Inflammatory macrophage (primary cell): ENCODE results near the gene RNF166.

Experiments
- DNase-seq, 2 donors: peaks; one replicate each; pipeline ENCODE4 v3.0.0-alpha.2; 2020 to 2022

The RNF166 gene

DNA sequence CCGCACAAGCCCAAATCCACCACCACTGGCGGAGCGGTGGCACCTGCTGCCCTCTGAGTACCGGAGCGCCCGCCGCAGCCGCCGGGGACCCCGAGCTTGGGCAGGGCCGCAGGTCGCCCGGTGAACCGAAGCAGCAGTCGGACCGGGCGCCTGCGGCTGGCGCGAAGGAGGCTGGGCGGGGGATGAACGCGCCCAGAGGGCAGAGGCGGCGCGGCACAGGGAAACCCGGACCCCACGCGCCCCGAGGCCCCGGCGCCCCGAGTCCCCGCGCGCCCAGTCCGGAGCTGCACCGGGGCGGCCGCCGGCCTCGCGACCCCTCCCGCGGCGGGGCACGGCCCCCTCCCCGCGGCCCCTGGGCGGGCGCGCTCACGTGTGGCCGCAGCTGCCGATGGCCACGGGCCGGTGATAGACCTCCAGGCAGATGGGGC is 393 bp downstream of the RNF166 start:
- DNase-seq: peak in 1 of 2 donors; percentile 20

DNA sequence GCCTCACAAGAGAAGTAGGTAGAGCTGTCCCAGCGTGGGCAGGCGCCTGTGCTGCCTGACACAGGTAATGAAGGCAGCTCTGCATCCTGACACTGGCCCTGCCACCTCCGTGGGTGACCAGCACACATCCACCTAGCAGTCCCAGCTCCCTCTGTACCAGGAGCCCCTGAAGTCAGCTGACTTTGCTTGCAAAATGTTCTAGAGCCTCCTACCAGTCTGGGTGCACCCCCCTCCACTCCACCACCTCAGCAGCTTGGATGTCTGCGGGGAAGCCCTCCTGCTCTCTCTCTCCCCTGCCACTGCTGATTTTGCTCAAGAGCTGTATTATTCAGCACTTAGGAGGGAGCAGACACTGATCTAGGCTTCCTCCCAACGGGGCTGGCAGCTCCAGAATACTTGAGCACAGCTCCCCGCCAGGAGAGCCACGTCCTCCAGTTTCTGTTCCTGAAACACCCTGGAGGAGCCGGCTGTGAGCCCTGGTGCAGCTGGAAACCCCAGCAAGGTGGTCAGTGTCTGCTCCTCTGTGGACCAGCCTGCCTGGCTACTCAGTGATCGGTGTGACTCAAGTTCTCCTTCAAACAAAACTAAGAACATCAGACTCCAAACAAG is 1.0 kb downstream of the RNF166 start:
- DNase-seq: peak; percentile 68 to 72

DNA sequence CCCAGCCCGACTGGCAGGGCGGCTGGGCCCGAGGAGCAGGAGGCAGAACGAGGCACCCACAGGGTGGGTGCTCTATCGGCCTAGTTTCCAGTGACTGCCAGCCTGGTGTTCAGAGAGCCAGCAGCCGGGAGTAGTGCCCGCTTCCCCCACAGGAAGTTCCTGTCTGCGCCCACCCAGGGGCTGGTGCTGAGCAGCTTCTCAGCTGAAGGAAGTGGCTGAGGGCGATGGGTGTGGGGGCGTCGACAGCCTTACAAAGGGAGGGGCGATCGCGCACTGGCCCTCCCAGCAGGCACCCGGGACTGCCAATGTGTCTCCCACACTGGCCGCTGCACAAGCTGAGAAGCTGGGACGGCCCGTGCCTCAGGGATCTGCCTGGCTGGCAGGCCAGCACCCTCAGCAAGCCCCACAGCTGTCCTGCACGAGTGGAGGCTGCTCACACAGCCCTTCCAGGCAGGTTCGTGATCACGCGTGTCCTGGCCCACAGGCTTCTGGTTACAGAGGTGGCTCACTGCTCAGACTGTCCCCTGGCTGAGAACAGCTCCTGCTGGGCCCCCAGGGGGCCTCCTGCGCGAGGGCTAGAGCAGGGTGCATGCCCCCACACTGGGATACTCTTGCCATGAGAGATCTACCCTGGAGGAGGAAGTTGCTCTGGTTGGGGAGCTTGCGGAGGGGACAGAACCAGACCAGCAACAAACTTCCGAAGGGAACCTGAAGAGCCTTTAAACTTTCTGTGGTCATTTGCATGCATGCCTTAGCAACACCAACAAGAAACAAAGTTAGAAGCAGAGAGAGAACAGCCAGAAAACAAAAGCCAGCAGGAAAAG is 2.5 kb downstream of the RNF166 start:
- peak; percentile 90 to 97 for DNase-seq

DNA sequence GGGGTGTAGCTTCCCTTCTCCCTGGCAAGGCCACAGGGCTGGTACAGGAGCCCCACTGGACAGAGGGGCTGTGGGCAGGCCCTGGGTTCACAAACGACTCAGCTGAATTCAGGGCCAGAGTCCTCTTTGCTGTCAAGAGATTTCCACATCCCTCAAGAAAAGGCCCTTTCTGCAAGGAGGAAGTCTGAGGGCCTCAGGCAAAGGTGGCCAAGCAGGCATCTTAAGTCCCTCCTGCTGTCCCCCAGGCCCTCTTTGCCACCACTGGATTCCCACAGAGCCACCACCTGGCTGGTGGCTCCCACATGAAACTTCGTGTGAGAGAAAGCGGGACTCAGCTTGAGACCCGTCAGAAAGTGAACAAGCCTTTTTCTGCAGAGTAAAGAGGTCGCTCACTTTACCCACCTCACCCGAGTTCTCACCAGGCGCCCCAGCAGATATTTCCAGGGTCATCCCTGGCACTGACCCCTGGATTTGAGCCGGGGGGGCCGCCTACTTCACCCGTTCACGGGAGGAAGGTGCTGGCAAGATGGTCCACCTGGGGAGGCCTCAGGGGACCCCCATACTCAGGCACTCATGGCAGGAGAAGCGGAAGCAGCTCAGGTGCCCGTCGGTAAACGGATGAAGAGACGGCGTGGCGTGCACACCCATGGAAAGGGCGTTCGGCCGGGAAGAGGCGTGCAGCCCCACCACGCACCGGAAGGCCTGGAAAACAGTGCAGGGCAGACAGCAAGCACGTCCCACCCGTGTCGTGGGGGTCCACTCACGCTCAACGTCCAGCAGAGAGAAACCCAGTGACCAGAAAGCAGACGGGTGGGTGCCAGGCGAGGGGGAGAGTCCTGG is 3.6 kb downstream of the RNF166 start:
- peak; percentile 65 to 73 for DNase-seq

DNA sequence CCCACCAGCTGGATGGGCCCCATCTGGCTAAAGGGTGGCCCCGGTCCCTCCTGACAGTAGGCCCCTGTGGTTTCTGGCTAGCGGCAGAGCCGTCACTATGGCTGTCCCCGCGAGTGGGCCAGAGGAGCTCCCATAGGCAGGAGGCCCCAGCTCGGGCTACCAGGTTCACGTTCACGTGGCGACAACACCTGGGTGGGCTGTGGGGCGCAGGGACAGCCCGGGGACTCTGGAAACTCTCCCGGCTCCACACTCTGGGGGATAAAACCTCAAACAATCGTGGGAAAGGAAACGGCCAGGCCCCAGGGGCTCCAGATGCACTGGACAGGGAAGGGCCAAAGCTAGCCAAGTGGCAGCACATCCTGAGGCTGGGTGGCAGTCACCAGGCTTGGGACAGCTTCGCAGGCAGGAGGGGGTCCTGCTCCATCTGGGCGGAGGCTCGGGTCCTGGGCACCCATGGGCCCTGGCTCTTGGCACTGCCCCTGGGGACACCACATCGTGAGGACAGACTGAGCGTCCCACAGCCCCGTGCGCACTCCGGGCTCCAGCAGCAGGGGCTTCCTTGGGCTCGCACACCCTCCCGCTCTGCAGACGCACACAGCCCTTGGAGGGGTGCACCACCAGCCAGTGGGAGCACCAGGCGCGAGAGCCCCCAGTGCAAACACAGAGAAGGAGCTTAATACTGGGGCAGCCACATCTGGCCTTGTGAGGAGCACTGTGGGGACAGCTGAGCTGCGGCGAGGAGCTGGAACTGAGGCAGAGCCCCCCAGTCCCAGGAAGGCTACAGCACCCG is 4.4 kb downstream of the RNF166 start:
- DNase-seq: no peak

DNA sequence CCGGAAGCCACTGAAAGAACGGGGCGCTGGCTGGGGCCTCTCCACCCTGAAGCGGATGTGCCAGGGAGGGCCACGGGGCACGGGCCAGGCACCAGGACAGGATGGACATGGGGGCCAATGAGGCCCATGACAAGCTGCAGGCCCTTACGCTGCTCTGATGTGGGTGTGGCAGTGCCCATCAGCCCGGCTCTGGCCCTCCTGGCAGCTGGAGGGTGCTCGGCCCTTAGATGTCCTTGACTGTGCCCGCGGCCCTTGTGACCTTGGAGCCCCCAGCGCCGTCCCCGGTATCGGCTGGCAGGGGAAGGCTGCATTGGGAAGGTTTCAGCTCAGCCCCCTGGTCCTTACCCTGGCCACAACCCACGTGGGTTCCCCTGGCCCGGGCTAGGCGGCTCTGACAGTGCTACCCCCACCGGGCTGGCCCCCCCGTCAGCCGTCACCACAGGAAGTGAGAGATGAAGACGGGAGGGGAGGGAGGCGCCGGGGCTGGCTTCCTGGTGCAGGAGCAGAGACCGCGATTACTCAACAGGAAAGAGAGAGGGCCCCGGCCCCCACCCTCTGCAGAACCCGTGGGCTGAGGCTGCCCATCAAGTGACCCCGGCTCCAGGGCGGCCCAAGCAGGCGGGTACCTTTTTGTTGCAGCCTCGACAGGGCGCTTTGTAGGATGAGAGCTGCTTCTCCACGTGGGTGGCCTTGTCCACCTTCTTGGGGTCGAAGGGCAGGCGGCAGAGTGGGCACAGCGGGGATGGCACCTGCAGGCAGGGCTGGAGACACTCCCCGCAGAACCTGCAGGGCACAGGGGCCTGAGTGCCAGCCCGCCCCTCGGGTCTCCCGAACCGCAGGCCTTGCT is 5.3 kb downstream of the RNF166 start:
- DNase-seq: peak; percentile 97

DNA sequence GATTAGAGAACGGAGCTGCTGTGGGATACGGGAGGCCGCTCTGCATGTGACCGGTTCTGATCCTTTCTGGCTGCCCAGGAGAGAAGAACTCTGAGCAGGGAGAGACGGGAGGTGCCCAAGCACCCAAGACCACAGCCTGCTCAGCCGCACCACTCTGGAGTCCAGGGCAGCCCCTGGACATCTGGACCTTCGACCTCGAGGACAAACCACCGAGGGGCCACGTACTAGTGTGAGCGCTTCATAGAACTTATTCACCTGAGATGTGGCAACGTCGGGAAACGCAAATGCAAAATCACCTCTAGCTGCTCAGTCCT is 5.9 kb downstream of the RNF166 start:
- no peak for DNase-seq

DNA sequence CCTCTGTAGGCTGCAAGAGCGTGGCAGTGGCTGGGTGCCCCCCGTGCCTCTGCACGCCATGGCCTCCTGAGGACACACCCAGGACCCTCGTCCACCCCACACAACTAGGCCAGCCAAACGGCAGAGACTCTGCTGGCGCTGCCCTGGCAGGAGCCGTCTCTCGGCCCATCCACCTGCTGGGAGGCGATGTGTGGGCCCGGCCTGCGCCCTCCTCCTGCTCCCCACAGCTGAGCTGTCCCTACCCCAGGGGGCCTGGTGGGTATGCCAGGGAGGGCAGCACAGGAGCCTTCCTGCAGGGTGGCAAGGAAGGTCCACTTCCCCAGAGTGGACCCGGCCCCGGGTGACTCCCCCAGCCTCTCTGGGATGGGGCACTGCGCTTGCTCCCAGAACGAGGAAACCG is 7.0 kb downstream of the RNF166 start:
- DNase-seq: no peak

DNA sequence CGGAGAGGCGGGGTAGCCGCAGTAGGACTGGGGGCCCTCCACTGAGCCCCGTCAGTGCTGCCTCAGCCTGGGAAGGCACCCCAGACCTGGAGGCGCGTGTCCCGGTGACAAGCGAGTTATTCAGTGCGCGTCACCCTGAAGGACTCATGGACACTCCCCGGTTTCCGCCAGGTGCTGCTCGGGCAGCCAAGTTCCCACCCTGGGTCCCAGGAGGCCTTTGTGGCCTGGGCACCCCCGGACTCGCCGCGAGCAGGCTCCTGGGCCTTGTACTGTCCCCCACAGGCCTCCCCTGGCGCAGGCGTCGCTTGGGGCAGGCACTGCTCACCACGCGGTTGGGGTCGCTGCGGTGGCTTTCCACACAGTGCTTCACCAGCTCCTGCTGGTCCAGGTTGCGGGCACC is 7.6 kb downstream of the RNF166 start:
- no peak for DNase-seq

DNA sequence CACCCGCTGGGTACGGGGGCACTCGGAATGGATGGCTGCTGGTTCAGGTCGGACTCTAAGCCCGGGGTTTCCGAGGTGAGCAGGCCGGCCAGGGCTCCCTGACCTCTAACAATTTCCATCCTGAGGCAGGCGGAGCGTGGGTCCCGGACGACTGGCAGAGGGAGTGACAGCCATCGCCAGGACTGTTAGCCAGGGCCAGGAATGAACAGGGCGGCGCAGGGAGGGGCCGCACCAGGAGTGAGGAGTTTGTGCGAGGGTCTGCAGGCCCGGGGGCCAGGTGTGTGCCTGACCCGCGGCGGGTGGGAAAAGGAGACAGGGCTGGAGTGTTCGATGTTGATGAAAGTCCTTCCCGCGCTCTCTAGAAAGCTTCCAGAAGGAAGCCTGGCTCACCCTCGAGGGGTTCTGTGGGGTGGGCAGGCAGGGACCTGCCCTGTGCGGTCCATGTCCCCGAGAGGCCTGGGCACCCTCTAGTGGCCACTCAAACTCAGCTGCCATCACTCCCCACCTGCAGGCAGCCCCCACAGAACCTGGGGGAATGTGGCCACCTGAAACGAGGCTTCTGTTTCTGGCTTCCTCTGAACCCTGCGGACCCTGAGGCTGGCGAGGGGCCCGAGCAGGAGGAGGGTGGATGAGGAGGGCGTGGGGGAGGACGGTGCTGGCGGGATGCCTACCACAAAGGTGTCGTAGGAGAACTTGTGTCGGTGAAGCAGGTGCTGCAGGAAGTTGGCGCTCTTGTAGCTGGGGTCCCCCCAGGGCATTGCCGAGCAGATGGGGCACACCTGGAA is 8.2 kb downstream of the RNF166 start:
- no peak for DNase-seq

DNA sequence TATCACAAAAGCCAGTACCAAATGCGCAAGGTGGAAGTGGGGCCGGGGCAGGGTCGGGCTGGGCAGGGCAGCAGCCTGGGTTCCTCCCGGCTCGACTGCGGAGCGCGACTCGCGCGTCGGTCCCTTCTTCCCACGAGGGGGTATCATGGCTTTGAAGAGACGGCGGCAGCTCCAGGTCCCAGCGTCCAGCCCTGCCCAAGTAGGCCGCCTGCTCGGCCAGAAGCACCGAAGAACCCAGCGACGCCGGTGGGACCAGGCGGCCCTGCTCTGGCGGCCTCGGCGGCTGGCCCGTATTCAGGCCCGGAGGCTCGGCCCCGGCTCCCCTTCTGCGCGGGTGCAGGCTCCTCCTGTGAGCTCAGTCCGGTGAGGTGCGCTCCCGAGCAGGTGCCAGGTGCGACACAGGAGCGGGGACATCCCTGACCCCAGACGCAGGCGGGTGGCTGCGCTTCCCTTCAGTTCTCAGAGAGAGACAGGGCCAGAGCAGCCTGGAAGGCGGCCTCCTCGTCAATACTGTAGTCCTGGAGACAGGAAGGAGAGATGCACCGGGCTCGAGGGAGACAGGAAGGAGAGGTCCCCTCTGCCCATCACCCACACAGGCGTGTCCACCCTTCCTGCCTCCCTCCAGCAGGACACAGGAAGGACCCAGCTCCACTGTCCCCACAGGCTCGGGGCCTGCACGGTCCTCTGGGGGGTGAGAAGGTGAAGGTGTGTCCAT is 8.9 kb downstream of the RNF166 start:
- DNase-seq: no peak

DNA sequence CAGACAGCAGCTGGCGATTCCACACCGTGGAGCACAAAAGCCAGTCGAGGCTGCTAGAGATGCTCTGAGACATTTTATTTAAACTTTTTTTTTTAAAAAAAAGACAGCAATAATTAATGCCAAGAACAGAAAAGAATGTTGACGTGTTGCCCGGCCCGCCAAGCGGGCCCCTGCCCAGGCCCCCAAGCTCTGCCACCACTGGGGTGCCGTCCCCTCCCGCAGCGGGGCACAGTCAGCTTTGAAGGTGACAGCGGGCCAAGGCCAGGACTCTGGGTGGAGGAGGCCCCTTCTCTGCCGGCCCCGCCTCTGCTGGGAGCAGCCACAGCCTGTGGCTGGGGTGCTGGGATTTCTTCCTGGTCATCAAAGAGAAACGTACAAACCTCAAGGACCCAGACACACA is 9.8 kb downstream of the RNF166 start:
- no peak for DNase-seq

DNA sequence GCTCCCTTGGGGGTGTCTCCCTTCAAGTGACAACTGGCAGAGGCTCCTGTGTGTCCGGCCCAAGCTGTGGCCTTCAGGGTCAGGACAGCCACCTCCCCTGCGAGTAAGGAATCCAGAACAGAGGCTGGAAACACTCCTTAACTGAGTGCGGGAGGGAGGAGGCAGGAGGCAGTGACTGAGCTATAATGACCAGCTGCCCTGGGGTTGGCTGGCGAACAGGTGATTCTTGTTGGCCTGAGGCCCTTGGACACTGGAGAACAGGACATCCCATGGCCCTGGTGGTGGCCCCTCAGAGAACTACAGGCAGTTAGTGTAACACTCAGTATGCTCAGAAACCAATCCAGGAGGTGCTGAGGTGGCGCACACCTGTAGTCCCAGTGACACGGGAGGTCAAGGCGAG is 10.5 kb downstream of the RNF166 start:
- DNase-seq: no peak

DNA sequence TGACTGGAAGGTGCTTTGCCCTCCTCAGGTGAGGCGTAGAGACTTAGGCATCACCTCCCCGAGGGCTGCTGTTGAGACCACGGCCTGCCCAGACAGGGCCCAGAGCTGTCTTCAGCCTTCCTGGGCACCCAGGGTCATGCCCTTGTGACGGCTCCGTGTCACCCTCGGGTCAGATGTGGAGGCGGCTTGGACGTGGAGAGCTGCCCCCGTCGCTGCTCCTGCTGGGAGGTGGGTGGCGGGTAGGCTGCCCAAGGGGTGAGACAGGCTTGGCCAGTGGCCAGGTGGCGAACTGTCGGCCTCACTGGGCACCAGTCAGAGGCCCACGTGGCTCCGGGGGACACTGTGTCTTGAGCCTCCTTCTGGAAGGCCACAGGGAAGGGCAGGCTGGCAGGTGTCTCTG is 11.0 kb downstream of the RNF166 start:
- DNase-seq: peak in 1 of 2 donors; percentile 77

DNA sequence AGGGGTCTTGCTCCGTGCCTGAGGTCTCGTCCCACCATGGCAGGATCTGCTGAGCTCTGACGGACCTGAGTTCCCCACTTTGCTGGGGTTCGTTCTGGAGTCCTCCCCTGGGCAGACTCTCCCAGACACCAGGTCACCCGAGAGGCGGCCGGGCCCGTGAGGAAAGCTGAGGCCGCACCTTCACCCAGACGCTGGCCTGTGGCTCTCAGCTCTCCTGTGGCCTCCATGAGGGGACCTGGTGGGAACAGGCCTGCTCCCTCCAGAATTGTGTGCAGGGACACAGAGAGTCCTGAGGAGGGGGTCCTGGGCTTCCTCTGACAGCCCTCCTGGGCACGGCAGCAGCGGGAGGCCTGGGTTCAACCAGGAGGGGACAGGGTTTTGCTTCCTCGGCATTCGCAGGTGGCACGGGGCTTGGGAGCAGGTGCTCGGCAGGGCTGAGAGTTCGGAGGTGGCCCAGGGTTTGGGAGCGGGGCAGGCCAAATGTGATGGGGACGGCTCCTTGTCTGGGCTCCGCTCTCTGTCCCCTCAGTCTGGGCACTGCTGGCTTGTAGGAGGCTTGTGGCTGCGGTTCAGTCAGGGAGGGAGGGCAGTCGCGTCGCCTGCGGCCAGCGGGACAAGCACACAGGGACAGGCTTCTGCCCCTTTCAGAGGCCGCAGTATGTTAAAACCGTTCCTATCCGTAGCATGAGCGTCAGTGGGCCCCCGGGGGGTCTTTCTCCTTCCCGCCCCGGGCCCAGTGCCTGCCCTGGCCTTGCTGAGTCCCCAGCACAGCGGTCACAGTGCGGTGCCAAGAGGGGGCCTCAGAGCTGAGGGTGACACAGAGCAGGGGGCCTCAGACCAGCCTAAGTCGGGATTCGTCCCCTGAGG is 11.8 kb downstream of the RNF166 start:
- DNase-seq: no peak

DNA sequence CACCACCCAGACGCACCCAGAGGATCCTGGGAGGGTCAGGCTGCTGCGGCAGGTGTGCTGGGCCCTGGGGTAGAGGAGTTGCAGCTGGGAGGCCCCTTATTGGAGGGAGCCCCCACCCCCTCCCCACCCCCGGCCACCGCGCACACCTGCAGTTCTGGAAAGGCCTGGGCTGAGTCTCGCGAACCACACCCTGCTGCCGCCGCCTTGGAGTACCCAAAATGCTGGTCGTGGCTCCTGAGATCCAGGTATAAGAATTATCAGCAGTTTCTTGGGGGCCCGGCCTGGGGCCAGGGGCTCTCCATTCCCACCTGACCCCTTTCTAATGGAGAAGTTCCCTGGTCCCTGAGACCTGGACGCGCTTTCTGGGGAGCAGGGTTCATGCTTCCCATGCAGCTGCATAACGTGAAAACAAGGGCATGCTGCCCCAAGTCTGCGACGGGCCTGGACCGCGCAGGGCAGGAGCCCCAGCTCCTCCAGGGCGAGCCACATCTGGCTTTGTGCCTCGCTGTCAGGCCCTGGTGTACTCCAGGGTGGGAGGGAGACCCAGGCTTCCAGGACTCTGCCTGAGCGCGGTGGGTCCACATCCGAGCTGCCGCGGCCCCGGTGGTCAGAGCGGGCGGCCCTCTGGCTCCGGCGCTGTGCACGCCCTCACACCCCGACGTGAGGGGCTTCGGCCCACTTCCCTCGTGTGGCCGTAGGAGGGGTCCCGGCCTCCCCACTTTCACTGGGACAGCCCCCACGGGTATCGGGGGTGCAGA is 12.6 kb downstream of the RNF166 start:
- no peak for DNase-seq

DNA sequence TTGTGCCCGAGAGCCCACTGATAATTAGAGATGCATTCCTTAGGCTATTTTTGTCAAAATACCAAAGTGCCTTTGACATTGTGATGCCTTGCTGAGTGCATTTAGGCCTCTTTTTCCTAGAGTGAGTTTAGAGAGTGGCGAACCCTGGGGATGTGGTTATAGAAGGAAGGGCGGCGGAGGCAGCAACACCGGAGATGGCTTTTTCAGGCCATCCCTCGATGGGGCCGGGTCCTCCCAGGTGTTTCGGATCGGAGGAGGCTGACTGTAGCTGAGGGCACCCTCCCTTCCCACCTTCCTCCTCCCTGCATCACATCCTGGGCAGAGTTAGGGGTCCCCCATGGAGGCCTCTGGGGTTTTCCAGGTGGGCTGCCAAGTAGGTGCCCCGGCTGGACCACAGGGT is 13.3 kb downstream of the RNF166 start:
- no peak for DNase-seq

DNA sequence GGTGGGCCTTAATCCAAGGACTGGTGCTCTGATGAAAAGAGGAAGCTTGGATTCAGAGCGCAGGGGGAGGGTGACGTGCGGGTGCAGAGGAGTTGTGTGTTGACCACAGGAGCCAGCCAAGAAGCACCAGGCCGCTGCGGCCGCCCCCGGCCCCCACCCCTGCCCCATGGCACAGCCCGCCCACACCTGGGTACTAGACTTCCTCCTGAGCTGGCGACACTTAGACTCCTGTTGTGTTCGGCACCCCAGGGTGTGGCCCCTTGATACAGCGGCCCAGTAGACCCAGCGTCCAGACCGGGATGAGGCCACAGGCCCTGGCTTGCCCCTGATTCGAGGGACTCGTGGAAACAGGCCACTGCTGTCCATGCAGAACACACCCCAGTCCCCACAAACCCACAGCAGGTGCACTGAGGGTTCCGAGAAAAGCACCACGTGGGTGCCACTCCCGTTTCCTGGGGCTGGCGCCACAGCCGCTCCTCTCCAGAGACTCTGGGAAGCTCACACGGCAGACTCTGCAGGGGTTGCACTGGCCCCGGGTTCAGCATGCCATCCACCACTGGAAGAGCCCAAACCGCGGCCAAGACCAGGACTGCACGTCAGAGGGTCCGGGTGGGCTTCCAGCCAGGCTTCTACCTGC is 14.2 kb downstream of the RNF166 start:
- peak; percentile 86 to 97 for DNase-seq
